Hepatocyte (in vitro differentiated cells): ENCODE data around the gene LMAN2L. TPM values are rescaled to one million over a fixed set of nuclear protein-coding genes. Genes with fewer than 3 reads are reported as not detected.

Experiments used
- DNase-seq: peaks from one replicate; pipeline ENCODE4 v3.0.0-alpha.2; 2016; ENCODE audit warnings: low spot score
- H2AFZ ChIP-seq: fragments of 200-600 bp; sonication (generic); 2 replicates; pipeline ENCODE4 v1.6.0; 2016; ENCODE audit warnings: antibody characterized with exemption, mild to moderate bottlenecking
- H3K27ac ChIP-seq: fragments of 200-600 bp; sonication (generic); 2 replicates; pipeline ENCODE4 v1.5.1; 2016; ENCODE audit warnings: mild to moderate bottlenecking
- H3K27me3 ChIP-seq: fragments of 200-600 bp; sonication (generic); 2 replicates; pipeline ENCODE4 v1.6.1; 2016
- H3K36me3 ChIP-seq: fragments of 200-600 bp; sonication (generic); replicated peaks from 2 replicates; pipeline ENCODE4 v1.5.1; 2016; ENCODE audit warnings: low read depth; ENCODE audit not compliant: insufficient read depth
- H3K4me1 ChIP-seq: fragments of 200-600 bp; sonication (generic); 2 replicates; pipeline ENCODE4 v1.5.1; 2016; ENCODE audit warnings: mild to moderate bottlenecking, moderate library complexity; ENCODE audit not compliant: insufficient read depth
- H3K4me2 ChIP-seq: fragments of 200-600 bp; sonication (generic); 2 replicates; pipeline ENCODE4 v1.6.0; 2016
- H3K4me3 ChIP-seq: fragments of 200-600 bp; sonication (generic); 2 replicates; pipeline ENCODE4 v1.5.1; 2016; ENCODE audit warnings: mild to moderate bottlenecking
- H3K79me2 ChIP-seq: fragments of 200-600 bp; sonication (generic); 2 replicates; pipeline ENCODE4 v1.6.0; 2017; ENCODE audit warnings: mild to moderate bottlenecking
- H3K9me2 ChIP-seq: fragments of 200-600 bp; sonication (generic); replicated peaks from 2 replicates; pipeline ENCODE4 v1.6.0; 2017; ENCODE audit warnings: mild to moderate bottlenecking; ENCODE audit not compliant: insufficient read depth
- H3K9me3 ChIP-seq: fragments of 200-600 bp; sonication (generic); 2 replicates; pipeline ENCODE4 v1.5.1; 2016; ENCODE audit warnings: low read depth, mild to moderate bottlenecking
- H4K20me1 ChIP-seq: fragments of 200-600 bp; sonication (generic); 2 replicates; pipeline ENCODE4 v1.6.0; 2016; ENCODE audit warnings: mild to moderate bottlenecking; ENCODE audit not compliant: insufficient read depth, poor library complexity, severe bottlenecking
- CTCF ChIP-seq: fragments of 200-600 bp; sonication (generic); IDR thresholded peaks from 2 replicates; pipeline ENCODE4 v1.5.1; 2016; ENCODE audit warnings: antibody characterized with exemption, mild to moderate bottlenecking; ENCODE audit not compliant: poor library complexity
- EZH2 ChIP-seq: fragments of 200-600 bp; sonication (generic); IDR thresholded peaks from 2 replicates; pipeline ENCODE4 v1.6.1; 2016; ENCODE audit warnings: antibody characterized with exemption, mild to moderate bottlenecking, borderline replicate concordance
- EZH2phosphoT487 ChIP-seq: fragments of 200-600 bp; sonication (generic); IDR thresholded peaks from one replicate; pipeline ENCODE4 v1.6.1; 2018; ENCODE audit warnings: antibody characterized with exemption, mild to moderate bottlenecking, low read depth, moderate library complexity; ENCODE audit not compliant: unreplicated experiment, severe bottlenecking
- WGBS: methylation state at CpG from one replicate; pipeline ENCODE4 v1.1.6; 2016; ENCODE audit warnings: low lambda C conversion rate; ENCODE audit errors: missing lambda C conversion rate; 5-methylcytosine and 5-hydroxymethylcytosine counted together
- polyA plus RNA-seq: library from polyadenylated mRNA; unstranded; fragments of >200 nt; fragmentation: Nextera tagmentation; extraction: Ambion mirVana; gene quantifications from 2 replicates; pipeline ENCODE4 v1.2.1, GENCODE V29; 2016
- total RNA-seq: library from RNA; depleted of rRNA; stranded (reverse); fragments of >200 nt; gene quantifications from 2 replicates; pipeline ENCODE4 v1.2.3, GENCODE V29; 2014

The LMAN2L gene
- total and polyA plus RNA-seq, 2 experiments from 2014 or later: 35.6 to 46.7 TPM

DNA sequence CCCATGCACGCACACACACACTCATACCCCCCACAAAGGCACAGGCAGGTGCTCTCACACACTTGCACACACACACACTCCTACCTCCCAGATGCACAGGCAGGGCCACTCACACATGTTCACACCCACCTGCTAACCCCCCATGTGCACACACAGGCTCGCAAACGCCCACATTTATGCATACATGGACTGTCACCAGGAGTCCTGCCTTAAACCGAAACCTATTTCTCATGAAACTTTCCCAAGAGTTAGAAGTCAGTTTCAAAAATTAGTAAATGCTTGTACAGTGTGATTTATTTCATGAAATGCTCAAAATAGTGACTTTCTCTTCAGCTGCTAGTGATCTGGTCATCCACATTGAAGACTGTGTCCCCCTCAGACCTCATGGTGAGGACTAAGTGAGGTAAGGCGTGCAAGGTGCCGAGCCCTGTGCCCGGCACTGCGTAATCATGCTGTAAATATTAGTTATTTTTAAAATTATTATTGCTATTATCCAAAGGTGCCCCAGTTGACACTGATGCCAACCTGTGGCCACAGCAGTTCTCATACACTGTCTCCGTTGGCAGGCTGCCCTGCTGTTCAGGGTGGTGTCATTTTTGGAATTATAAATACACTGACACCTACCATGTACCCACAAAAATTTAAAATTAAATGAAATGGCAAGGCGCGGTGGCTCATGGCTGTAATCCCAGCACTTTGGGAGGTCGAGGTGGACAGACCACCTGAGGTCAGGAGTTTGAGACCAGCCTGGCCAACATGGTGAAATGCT, 33.2 kb upstream of the LMAN2L start:
- peaks cover 71% of the 10 kb centered on the region for H3K79me2 ChIP-seq
- H3K27ac ChIP-seq: no peak overlapping the region
- H3K9me2 ChIP-seq: no peaks in the 10 kb centered on the region
- H3K36me3 ChIP-seq: no peaks in the 10 kb centered on the region
- no peak for DNase-seq
- no peak overlapping the region for H3K4me2 ChIP-seq
- no peak overlapping the region for H3K4me3 ChIP-seq
- TF ChIP-seq EZH2phosphoT487: no peak
- TF ChIP-seq CTCF: no peak
- no peak for TF ChIP-seq EZH2
- H4K20me1 ChIP-seq: no peaks in the 10 kb centered on the region
- 94% methylated on average over 12 of the region's 12 CpGs for WGBS
- no peaks in the 10 kb centered on the region for H3K9me3 ChIP-seq
- no peaks in the 10 kb centered on the region for H3K27me3 ChIP-seq
- no peak overlapping the region for H2AFZ ChIP-seq
- peaks cover 14% of the 10 kb centered on the region for H3K4me1 ChIP-seq

DNA sequence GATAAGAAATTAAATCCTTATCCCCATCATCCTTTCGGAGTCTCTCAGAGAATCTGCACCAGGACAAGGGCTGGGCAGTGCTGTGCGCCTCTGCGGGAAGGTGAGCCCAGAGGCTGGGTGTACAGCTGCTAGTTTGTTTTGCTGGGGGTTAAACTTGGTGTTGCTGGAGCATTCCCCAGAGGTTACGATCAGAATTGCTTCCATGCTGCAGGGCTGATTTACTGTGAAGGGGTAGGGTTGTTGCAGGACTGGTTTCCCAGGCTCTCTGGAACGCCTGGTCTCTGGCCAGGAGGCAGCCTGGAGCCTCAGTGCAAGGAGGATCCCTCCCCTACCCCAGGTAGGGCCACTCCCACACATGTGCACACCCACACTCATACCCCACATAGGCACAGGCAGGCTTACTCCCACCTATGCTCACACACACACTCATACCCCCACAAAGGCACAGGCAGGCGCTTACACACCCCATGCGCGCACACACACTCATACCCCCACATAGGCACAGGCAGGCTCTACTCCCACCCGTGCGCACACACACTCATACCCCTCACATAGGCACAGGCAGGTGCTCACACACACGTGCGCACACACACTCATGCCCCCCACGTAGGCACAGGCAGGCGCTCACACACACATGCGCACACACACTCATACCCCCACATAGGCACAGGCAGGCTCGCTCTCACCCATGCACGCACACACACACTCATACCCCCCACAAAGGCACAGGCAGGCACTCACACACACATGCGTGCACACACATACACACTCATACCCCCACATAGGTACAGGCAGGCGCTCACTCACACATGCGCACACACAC, 32.1 kb upstream of the LMAN2L start:
- Histone ChIP-seq H3K36me3 (no peaks in the 10 kb centered on the region), H3K9me2 (no peaks in the 10 kb centered on the region), H2AFZ (no peak overlapping the region), H3K79me2 (peaks cover 72% of the 10 kb centered on the region), H3K9me3 (no peaks in the 10 kb centered on the region), H3K4me2 (peak overlapping the region; percentile 34), H3K4me3 (no peak overlapping the region), H3K27ac (no peak overlapping the region), H3K4me1 (peaks cover 20% of the 10 kb centered on the region), H3K27me3 (no peaks in the 10 kb centered on the region), H4K20me1 (no peaks in the 10 kb centered on the region)
- DNase-seq: peak; percentile 48
- TF ChIP-seq CTCF (no peak), EZH2phosphoT487 (no peak), EZH2 (no peak)
- WGBS: 86% methylated on average over 9 of the region's 20 CpGs

- Histone ChIP-seq H3K9me2 (no peaks in the 10 kb centered on the region), H3K4me3 (no peak overlapping the region), H3K36me3 (no peaks in the 10 kb centered on the region), H4K20me1 (no peaks in the 10 kb centered on the region), H2AFZ (no peak overlapping the region), H3K9me3 (no peaks in the 10 kb centered on the region), H3K4me1 (peaks cover 20% of the 10 kb centered on the region), H3K79me2 (peaks cover 74% of the 10 kb centered on the region), H3K27me3 (no peaks in the 10 kb centered on the region), H3K27ac (no peak overlapping the region), H3K4me2 (no peak overlapping the region)
- no peak for DNase-seq
- TF ChIP-seq EZH2: no peak
- no peak for TF ChIP-seq EZH2phosphoT487
- no peak for TF ChIP-seq CTCF
- WGBS: 86% methylated on average over 25 of the region's 25 CpGs
Observed at GRCh38 chr2:96770442-96771202, 30.8 kb upstream of the LMAN2L start.
